Retinal pigment epithelial cell (primary cell): ENCODE results near the gene OSBPL9.

ENCODE experiments used
- DNase-seq: peaks from one replicate; pipeline ENCODE4 v3.0.0-alpha.2; 2010; ENCODE audit warnings: low read depth
- H3K4me3 ChIP-seq: 2 replicates; pipeline ENCODE4 v1.5.1; 2011; ENCODE audit warnings: mild to moderate bottlenecking, low read length, control low read depth, moderate library complexity
- TF ChIP-seq, protein P1 (sequence below): conservative IDR thresholded peaks from 2 replicates; pipeline ENCODE4 v1.5.1; 2011; ENCODE audit warnings: low read depth, low read length, control low read depth, inconsistent platforms

The OSBPL9 gene, protein sequence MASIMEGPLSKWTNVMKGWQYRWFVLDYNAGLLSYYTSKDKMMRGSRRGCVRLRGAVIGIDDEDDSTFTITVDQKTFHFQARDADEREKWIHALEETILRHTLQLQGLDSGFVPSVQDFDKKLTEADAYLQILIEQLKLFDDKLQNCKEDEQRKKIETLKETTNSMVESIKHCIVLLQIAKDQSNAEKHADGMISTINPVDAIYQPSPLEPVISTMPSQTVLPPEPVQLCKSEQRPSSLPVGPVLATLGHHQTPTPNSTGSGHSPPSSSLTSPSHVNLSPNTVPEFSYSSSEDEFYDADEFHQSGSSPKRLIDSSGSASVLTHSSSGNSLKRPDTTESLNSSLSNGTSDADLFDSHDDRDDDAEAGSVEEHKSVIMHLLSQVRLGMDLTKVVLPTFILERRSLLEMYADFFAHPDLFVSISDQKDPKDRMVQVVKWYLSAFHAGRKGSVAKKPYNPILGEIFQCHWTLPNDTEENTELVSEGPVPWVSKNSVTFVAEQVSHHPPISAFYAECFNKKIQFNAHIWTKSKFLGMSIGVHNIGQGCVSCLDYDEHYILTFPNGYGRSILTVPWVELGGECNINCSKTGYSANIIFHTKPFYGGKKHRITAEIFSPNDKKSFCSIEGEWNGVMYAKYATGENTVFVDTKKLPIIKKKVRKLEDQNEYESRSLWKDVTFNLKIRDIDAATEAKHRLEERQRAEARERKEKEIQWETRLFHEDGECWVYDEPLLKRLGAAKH

DNA sequence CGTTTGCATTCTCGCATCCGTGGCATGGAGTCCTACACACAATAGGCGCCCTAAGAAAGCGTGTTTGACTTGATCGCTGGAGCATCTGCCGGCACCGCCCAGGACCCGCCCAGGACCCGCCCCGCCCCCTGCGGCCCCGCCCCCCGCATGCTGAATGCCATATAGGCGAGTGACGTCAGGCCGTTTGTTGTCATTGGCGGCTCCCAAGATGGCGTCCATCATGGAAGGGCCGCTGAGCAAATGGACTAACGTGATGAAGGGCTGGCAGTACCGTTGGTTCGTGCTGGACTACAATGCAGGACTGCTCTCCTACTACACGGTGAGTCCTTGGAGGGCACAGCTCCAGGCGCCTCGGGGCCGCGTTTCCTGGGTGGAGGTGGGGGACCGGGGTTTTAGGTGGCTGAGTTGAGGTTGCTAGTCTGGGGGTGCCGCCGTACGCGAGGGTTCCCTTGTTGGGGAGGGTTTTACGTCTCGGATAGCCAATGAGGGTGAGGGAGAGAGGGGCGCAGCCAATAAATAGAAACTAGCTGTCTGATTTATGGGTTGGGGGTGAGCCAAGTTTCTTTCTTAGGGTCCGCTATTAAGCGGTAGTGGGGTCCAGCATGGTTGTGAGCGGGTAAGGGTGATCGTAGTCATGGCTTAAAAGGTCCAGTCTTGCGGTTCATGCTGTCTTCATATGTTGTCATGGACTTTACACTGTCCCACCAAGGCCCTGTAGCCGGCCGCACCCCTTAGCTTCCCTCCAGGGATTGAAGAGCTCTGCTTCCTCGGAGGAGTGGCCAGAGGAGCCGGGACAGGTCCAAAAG, at the start of gene OSBPL9:
Gene OSBPL9 (plus strand): TSS at position 190 of the 806 bp plus-strand sequence. CDS start 19 bp downstream, at position 209.
- peak; percentile 60 for DNase-seq
- TF ChIP-seq, protein P1, sequence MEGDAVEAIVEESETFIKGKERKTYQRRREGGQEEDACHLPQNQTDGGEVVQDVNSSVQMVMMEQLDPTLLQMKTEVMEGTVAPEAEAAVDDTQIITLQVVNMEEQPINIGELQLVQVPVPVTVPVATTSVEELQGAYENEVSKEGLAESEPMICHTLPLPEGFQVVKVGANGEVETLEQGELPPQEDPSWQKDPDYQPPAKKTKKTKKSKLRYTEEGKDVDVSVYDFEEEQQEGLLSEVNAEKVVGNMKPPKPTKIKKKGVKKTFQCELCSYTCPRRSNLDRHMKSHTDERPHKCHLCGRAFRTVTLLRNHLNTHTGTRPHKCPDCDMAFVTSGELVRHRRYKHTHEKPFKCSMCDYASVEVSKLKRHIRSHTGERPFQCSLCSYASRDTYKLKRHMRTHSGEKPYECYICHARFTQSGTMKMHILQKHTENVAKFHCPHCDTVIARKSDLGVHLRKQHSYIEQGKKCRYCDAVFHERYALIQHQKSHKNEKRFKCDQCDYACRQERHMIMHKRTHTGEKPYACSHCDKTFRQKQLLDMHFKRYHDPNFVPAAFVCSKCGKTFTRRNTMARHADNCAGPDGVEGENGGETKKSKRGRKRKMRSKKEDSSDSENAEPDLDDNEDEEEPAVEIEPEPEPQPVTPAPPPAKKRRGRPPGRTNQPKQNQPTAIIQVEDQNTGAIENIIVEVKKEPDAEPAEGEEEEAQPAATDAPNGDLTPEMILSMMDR = no peak
- H3K4me3 ChIP-seq = peak within 1 kb of the TSS; percentile 95

DNA sequence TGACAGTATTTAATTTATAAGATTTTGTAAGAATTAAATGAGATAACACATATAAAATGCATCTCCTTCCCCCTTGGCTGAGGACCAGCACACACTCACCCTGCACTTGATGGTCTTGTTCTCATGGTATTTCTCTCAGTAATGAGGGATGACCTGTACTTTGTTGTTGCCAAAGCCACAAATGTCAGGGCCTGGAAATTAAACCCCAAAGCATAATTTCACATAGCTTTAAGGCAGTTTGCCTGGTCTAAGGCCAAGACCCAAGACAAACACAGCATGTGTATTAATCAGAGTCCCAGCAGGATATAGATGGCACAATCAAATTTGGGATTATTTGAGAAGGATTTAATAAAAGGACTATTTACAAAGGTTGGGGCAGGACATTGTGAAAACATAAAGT, 49.2 kb upstream of the OSBPL9 start:
- H3K4me3 ChIP-seq = no peak overlapping the region
- TF ChIP-seq, protein P1 = no peak
- peak; percentile 73 for DNase-seq

DNA sequence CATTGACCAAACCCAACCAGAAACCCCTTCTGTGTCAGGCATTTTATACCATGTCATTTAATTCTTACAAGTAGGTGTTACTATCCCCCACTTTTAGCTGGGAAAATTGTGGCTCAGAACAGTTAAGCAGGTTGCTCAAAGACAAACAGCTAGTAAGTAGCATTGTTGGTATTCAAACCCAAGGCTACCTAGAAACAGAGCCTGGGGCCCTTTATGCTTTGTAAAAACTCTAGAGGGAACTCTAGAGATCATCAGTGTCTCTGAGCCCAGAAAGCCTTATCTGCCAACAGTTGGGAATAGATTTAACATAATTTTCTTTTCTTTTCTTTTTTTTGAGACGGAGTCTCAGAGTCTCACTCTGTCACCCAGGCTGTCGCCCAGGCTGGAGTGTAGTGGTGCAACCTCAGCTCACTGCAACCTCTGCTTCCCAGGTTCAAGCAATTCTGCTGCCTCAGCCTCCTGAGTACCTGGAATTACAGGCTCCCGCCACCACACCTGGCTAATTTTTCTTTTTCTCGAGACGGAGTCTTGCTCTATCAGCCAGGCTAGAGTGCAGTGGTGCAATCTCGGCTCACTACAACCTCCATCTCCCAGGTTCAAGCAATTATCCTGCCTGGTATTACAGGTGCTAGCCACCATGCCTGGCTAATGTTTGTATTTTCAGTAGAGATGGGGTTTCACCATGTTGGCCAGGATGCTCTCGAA, 48.5 kb upstream of the OSBPL9 start:
- H3K4me3 ChIP-seq = no peak overlapping the region
- no peak for DNase-seq
- TF ChIP-seq, protein P1 = no peak

DNA sequence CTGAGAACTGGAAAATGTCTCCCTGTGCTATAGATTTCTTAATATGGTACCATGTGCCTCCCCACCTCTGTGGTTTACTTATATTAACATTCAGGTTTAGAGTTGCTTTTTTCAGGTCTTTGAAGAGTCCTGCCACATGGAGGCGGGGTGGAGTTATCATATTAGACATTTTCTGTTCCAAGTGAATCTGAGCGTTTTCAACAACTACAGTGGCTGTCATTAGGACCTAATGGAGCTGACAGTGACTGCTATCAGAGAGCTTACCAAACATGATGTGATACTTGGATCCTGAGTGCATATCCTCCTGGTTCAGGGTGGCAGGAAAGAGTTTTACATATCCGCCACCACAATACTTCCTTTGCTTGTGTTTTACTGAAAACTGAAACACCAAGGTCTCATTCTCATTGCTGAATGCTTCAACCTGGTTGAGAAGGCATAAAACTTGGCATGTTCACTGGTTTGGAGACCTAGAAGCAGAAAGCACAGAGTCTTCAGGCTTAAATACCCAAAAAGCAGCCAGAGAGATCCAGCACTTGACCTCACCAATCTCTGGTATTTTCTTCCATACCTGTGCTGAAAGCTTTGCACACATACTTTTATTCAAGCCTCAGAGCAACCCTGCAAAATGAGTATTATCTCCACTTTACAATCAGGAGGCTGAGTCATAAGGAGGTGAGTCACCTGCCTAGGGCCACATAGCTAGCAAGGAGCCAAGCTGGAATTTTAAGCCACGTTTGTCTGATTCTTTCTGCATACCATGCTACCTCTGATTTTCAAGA, 47.4 kb upstream of the OSBPL9 start:
- H3K4me3 ChIP-seq = no peak overlapping the region
- TF ChIP-seq, protein P1 = peak; percentile 23
- peak; percentile 91 for DNase-seq

DNA sequence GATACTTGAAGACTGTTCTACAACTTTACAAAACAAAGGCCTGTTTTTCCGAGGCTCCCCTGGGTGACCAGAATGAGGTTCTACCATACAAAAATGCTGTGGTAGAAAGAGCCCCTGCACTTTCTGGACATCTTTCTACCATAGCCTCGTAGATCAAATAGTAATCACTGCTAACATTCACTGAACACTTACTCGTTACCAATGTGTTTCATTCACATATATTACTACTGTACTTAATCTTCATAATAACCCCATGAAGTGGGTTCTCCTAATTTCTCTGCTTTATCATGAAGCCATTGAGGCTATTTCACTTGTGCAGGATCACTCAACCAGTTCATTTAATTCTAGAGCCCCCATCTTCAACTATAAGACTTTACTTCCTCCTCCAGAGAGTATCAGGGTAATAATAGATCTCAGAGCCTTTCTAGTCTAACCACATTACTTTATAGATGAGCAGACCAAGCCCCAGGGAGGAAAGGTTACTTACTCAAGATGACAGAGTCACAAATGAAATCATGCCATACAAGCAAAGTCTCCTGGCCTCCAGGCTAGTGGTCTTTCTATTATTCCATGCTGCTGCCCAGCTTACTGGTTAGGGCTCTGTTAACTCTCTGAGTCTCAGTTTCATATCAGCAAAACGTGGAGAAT, 46.7 kb upstream of the OSBPL9 start:
- TF ChIP-seq, protein P1 = no peak
- no peak overlapping the region for H3K4me3 ChIP-seq
- no peak for DNase-seq
